Bronchial smooth muscle cell (primary cell): ENCODE results near the gene NEIL3. TPM values are rescaled to one million over a fixed set of nuclear protein-coding genes. Genes with fewer than 3 reads are reported as not detected.

Experiments
- total RNA-seq: library from RNA; depleted of rRNA; stranded (reverse); fragments of >200 nt; gene quantifications from 2 replicates; pipeline ENCODE4 v1.2.1, GENCODE V29; 2014

NEIL3 gene, protein sequence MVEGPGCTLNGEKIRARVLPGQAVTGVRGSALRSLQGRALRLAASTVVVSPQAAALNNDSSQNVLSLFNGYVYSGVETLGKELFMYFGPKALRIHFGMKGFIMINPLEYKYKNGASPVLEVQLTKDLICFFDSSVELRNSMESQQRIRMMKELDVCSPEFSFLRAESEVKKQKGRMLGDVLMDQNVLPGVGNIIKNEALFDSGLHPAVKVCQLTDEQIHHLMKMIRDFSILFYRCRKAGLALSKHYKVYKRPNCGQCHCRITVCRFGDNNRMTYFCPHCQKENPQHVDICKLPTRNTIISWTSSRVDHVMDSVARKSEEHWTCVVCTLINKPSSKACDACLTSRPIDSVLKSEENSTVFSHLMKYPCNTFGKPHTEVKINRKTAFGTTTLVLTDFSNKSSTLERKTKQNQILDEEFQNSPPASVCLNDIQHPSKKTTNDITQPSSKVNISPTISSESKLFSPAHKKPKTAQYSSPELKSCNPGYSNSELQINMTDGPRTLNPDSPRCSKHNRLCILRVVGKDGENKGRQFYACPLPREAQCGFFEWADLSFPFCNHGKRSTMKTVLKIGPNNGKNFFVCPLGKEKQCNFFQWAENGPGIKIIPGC
- total RNA-seq, result 1.3 and 2.0 TPM in 2 replicates

DNA sequence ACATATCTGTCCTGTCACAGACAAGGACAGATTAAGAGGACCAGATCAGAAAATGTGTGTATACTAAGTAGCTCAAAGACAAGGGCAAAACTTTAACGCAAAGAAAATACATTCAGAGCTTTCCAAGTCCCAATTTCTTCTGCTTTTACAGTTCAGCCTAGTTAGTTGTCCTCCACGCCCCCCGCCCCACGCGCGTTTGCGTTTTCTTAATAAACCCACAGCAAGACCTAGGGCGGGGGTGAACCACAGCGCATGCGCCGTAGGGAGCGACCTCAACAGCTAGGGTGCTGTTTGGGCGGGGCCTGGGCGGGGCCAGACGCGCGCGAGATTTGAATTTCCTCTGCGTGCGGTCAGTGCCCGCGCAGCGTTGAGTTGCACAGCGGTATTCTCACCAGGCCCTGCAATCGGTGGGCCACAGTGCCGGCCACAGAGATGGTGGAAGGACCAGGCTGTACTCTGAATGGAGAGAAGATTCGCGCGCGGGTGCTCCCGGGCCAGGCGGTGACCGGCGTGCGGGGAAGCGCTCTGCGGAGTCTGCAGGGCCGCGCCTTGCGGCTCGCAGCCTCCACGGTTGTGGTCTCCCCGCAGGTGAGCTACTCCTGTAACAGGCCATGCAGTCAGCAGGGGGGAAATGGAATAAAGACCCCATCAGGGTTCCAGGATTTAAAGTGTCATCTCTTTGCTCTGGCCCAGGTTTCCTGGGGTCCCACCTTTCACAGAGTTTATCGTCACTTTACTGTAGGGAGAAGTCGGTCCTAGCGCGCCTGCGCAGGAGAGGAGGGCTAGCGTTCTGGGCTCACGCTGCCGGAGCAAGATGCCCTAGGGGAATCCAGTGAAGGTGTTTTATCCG, at the start of gene NEIL3:
Gene NEIL3, plus strand, starts transcription at position 353 of the 850 bp plus-strand sequence. Its CDS starts 80 bp downstream, at position 433.

Other genes with a start within 250 kb of the NEIL3 start
- gene AGA, start 132.6 kb downstream of the NEIL3 start, total RNA-seq, result 58.8 and 69.5 TPM in 2 replicates